Hepatocyte (in vitro differentiated cells): ENCODE results near the gene LRGUK. TPM values are rescaled to one million over a fixed set of nuclear protein-coding genes. Genes with fewer than 3 reads are reported as not detected.
"Not testable (repeated sequence)": the region's sequence is repeated elsewhere in the genome, so short reads cannot be mapped to it uniquely, and the experiment has no call there.

Source experiments
- DNase-seq: peaks from one replicate; pipeline ENCODE4 v3.0.0-alpha.2; 2016; ENCODE audit warnings: low spot score
- H2AFZ ChIP-seq: fragments of 200-600 bp; sonication (generic); 2 replicates; pipeline ENCODE4 v1.6.0; 2016; ENCODE audit warnings: antibody characterized with exemption, mild to moderate bottlenecking
- H3K27ac ChIP-seq: fragments of 200-600 bp; sonication (generic); 2 replicates; pipeline ENCODE4 v1.5.1; 2016; ENCODE audit warnings: mild to moderate bottlenecking
- H3K27me3 ChIP-seq: fragments of 200-600 bp; sonication (generic); 2 replicates; pipeline ENCODE4 v1.6.1; 2016
- H3K36me3 ChIP-seq: fragments of 200-600 bp; sonication (generic); replicated peaks from 2 replicates; pipeline ENCODE4 v1.5.1; 2016; ENCODE audit warnings: low read depth; ENCODE audit not compliant: insufficient read depth
- H3K4me1 ChIP-seq: fragments of 200-600 bp; sonication (generic); 2 replicates; pipeline ENCODE4 v1.5.1; 2016; ENCODE audit warnings: mild to moderate bottlenecking, moderate library complexity; ENCODE audit not compliant: insufficient read depth
- H3K4me2 ChIP-seq: fragments of 200-600 bp; sonication (generic); 2 replicates; pipeline ENCODE4 v1.6.0; 2016
- H3K4me3 ChIP-seq: fragments of 200-600 bp; sonication (generic); 2 replicates; pipeline ENCODE4 v1.5.1; 2016; ENCODE audit warnings: mild to moderate bottlenecking
- H3K79me2 ChIP-seq: fragments of 200-600 bp; sonication (generic); 2 replicates; pipeline ENCODE4 v1.6.0; 2017; ENCODE audit warnings: mild to moderate bottlenecking
- H3K9me2 ChIP-seq: fragments of 200-600 bp; sonication (generic); replicated peaks from 2 replicates; pipeline ENCODE4 v1.6.0; 2017; ENCODE audit warnings: mild to moderate bottlenecking; ENCODE audit not compliant: insufficient read depth
- H3K9me3 ChIP-seq: fragments of 200-600 bp; sonication (generic); 2 replicates; pipeline ENCODE4 v1.5.1; 2016; ENCODE audit warnings: low read depth, mild to moderate bottlenecking
- H4K20me1 ChIP-seq: fragments of 200-600 bp; sonication (generic); 2 replicates; pipeline ENCODE4 v1.6.0; 2016; ENCODE audit warnings: mild to moderate bottlenecking; ENCODE audit not compliant: insufficient read depth, poor library complexity, severe bottlenecking
- EZH2 ChIP-seq: fragments of 200-600 bp; sonication (generic); IDR thresholded peaks from 2 replicates; pipeline ENCODE4 v1.6.1; 2016; ENCODE audit warnings: antibody characterized with exemption, mild to moderate bottlenecking, borderline replicate concordance
- EZH2phosphoT487 ChIP-seq: fragments of 200-600 bp; sonication (generic); IDR thresholded peaks from one replicate; pipeline ENCODE4 v1.6.1; 2018; ENCODE audit warnings: antibody characterized with exemption, mild to moderate bottlenecking, low read depth, moderate library complexity; ENCODE audit not compliant: unreplicated experiment, severe bottlenecking
- WGBS: methylation state at CpG from one replicate; pipeline ENCODE4 v1.1.6; 2016; ENCODE audit warnings: low lambda C conversion rate; ENCODE audit errors: missing lambda C conversion rate; 5-methylcytosine and 5-hydroxymethylcytosine counted together
- polyA plus RNA-seq: library from polyadenylated mRNA; unstranded; fragments of >200 nt; fragmentation: Nextera tagmentation; extraction: Ambion mirVana; gene quantifications from 2 replicates; pipeline ENCODE4 v1.2.1, GENCODE V29; 2016
- total RNA-seq: library from RNA; depleted of rRNA; stranded (reverse); fragments of >200 nt; gene quantifications from 2 replicates; pipeline ENCODE4 v1.2.3, GENCODE V29; 2014
- TF ChIP-seq, protein P1 (sequence below): fragments of 200-600 bp; sonication (generic); IDR thresholded peaks from 2 replicates; pipeline ENCODE4 v1.5.1; 2016; ENCODE audit warnings: antibody characterized with exemption, mild to moderate bottlenecking; ENCODE audit not compliant: poor library complexity

The LRGUK gene, protein sequence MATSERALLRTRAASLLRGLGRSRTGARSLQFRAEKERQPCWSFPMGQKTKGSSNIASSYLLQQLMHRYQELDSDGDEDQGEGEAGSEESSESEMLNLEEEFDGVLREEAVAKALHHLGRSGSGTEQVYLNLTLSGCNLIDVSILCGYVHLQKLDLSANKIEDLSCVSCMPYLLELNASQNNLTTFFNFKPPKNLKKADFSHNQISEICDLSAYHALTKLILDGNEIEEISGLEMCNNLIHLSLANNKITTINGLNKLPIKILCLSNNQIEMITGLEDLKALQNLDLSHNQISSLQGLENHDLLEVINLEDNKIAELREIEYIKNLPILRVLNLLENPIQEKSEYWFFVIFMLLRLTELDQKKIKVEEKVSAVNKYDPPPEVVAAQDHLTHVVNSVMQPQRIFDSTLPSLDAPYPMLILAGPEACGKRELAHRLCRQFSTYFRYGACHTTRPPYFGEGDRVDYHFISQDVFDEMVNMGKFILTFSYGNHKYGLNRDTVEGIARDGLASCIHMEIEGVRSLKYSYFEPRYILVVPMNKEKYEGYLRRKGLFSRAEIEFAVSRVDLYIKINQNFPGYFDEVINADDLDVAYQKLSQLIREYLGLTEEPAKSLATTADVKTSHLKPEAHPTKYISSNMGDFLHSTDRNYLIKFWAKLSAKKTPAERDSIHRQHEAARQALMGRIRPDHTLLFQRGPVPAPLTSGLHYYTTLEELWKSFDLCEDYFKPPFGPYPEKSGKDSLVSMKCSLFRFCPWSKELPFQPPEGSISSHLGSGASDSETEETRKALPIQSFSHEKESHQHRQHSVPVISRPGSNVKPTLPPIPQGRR
- total RNA-seq (0.73 and 2.4 TPM in 2 replicates), polyA plus RNA-seq (not detected in 2 replicates)

DNA sequence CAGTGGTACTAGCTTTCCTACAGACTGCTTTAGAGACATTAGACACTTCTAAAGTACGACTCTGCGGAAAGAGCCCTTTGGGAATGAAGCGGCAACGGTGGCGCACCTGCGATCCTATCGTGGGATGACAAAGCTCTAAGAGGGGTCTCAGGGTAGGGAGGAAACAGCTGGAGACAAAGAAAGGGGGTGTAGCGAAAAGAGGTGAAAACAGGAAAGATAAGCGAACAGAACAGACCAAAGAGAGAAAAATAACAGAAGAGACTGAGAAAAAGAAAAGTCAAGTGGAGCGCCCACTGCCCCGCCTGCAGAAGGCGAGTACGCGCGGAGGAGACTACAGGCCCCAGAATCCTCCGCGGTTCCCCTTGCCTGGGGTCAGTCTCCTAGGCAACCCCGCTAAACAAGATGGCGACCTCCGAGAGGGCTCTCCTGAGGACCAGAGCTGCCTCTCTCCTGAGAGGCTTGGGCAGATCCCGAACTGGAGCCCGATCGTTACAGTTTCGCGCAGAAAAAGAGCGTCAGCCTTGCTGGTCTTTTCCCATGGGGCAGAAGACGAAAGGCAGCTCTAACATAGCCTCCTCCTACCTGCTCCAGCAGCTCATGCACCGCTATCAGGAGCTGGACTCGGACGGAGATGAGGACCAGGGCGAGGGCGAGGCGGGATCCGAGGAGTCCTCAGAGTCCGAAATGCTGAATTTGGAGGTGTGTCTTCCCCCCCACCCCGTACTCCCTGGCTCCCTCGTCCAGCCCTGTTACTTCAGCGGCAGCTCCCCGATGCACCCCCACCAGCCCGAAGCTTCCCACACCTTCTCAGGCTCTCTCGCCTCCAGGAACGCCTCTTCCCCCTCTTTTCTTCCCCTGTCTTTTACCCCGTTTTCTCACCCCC is at the start of gene LRGUK:
Gene LRGUK, plus strand, starts transcription at position 375 of the 883 bp plus-strand sequence. Its CDS starts 28 bp downstream, at position 403.
- Histone ChIP-seq H3K9me3 (no peaks in the 10 kb centered on the region), H4K20me1 (no peaks in the 10 kb centered on the region), H3K27me3 (peaks cover 23% of the 10 kb centered on the region), H3K4me1 (no peaks in the 10 kb centered on the region), H3K9me2 (no peaks in the 10 kb centered on the region), H3K36me3 (no peaks in the 10 kb centered on the region), H3K79me2 (no peaks in the 10 kb centered on the region), H3K4me3 (peak within 1 kb of the TSS; percentile 53), H2AFZ (peak within 1 kb of the TSS; percentile 97), H3K27ac (no peak within 1 kb of the TSS), H3K4me2 (peak within 1 kb of the TSS; percentile 88)
- 5% methylated on average over 40 of the region's 43 CpGs for WGBS
- peak; percentile 86 for DNase-seq
- no peak for TF ChIP-seq EZH2
- no peak for TF ChIP-seq EZH2phosphoT487
- TF ChIP-seq, protein P1, sequence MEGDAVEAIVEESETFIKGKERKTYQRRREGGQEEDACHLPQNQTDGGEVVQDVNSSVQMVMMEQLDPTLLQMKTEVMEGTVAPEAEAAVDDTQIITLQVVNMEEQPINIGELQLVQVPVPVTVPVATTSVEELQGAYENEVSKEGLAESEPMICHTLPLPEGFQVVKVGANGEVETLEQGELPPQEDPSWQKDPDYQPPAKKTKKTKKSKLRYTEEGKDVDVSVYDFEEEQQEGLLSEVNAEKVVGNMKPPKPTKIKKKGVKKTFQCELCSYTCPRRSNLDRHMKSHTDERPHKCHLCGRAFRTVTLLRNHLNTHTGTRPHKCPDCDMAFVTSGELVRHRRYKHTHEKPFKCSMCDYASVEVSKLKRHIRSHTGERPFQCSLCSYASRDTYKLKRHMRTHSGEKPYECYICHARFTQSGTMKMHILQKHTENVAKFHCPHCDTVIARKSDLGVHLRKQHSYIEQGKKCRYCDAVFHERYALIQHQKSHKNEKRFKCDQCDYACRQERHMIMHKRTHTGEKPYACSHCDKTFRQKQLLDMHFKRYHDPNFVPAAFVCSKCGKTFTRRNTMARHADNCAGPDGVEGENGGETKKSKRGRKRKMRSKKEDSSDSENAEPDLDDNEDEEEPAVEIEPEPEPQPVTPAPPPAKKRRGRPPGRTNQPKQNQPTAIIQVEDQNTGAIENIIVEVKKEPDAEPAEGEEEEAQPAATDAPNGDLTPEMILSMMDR = no peak

DNA sequence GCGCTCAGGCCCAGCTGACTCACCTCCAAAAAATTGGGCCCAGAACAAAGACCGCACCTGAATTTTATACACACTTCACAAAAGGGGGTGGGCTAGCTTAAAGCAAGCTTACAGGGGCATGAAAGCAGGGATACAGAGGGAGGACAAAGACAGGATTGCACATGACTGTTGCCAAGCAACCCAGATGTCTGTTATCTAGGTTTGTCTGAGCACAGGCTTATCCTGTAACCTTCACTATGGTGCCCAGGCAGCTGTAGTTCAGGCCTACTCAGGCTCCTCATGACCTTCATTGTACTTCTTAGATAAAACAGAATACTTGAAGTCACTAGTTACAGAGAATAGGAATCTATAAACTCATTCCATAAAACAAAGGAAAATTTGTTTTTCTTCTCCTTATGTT is 49.6 kb upstream of the LRGUK start:
- H3K79me2 ChIP-seq, H3K9me3 ChIP-seq, H3K27me3 ChIP-seq, H3K36me3 ChIP-seq, H3K4me1 ChIP-seq, H3K27ac ChIP-seq, H2AFZ ChIP-seq, H3K4me3 ChIP-seq, H4K20me1 ChIP-seq, H3K9me2 ChIP-seq, H3K4me2 ChIP-seq, DNase-seq: not testable (repeated sequence)
- 98% methylated on average over 2 of the region's 2 CpGs for WGBS

DNA sequence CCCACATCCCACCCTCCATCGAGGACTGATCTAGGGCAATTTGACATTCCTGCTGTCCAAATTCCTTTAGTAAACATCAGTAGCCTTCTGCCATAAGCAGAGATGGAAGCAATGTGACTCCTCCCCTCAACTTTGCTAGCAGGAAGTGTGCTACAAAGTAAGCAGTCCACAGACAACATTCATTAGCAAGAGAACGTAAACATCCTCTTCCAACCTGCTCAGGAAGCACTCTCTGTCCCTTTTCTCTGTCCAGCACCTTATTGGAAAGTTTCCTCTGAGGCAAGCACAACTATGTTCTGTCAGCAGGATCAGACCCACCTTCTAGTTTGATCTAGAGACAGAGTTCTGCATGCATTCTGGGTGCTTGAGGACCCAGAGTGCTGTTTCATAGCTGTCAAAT is 48.1 kb upstream of the LRGUK start:
- no peak overlapping the region for H3K27ac ChIP-seq
- no peak overlapping the region for H2AFZ ChIP-seq
- TF ChIP-seq EZH2 = no peak
- TF ChIP-seq, protein P1 = no peak
- no peak for TF ChIP-seq EZH2phosphoT487
- H3K27me3 ChIP-seq = no peaks in the 10 kb centered on the region
- H3K79me2 ChIP-seq = no peaks in the 10 kb centered on the region
- H4K20me1 ChIP-seq = no peaks in the 10 kb centered on the region
- DNase-seq = no peak
- WGBS = 70% methylated on average over 2 of the region's 2 CpGs
- no peaks in the 10 kb centered on the region for H3K9me2 ChIP-seq
- H3K4me1 ChIP-seq = no peaks in the 10 kb centered on the region
- H3K36me3 ChIP-seq = no peaks in the 10 kb centered on the region
- no peak overlapping the region for H3K4me3 ChIP-seq
- H3K9me3 ChIP-seq = no peaks in the 10 kb centered on the region
- H3K4me2 ChIP-seq = no peak overlapping the region
